SK-N-SH (cell line): ENCODE measurements around the gene CEP55. TPM values are rescaled to one million over a fixed set of nuclear protein-coding genes. Genes with fewer than 3 reads are reported as not detected.

Source experiments
- CTCF ChIA-PET: fragments of 300-600, 350-600 bp; formaldehyde crosslinking; extraction: SDS; loops from one replicate; lab custom pipeline; 2021; lab: Yijun Ruan, JAX
- POLR2A ChIA-PET: fragments of 350-600 bp; sonication (Branson Sonifier 250); formaldehyde crosslinking; extraction: SDS; loops from one replicate; lab custom pipeline; 2020; ENCODE audit warnings: antibody characterized with exemption, inconsistent platforms; lab: Yijun Ruan, JAX
- DNase-seq: peaks from one replicate; pipeline ENCODE4 v3.0.0; 2012
- H2AFZ ChIP-seq: fragments of 200-600 bp; sonication (generic); 2 replicates; pipeline ENCODE4 v1.8.1; 2016; ENCODE audit warnings: antibody characterized with exemption, mild to moderate bottlenecking, low read depth
- H3F3A ChIP-seq: fragments of 200-600 bp; sonication (generic); replicated peaks from 2 replicates; pipeline ENCODE3; 2016; ENCODE audit warnings: antibody characterized with exemption, mild to moderate bottlenecking; ENCODE audit not compliant: insufficient read depth
- H3K27ac ChIP-seq, 2 experiments: fragments of 200-500 bp in 1 of 2; fragments of 200-600 bp in 1 of 2; sonication (Bioruptor generic) in 1 of 2; sonication (generic), shearing (Covaris generic) in 1 of 2; 2 replicates each; pipeline versions ENCODE4 v1.5.1 to v1.6.1; 2014 to 2016; ENCODE audit warnings: low read depth in 2 of 2, inconsistent platforms in 1 of 2, low read length in 1 of 2, mild to moderate bottlenecking in 1 of 2, mixed read lengths in 1 of 2
- H3K27me3 ChIP-seq: fragments of 200-600 bp; sonication (generic), shearing (Covaris generic); 2 replicates; pipeline ENCODE4 v1.6.1; 2016; ENCODE audit warnings: mixed run types; ENCODE audit not compliant: insufficient read depth
- H3K36me3 ChIP-seq, 2 experiments: fragments of 200-500 bp in 1 of 2; fragments of 200-600 bp in 1 of 2; sonication (Bioruptor generic) in 1 of 2; sonication (generic) in 1 of 2; replicated peaks in 1 of 2; 2 replicates each; pipeline versions ENCODE3 to v1.5.1; 2014 to 2016; ENCODE audit warnings: low read length in 1 of 2, mild to moderate bottlenecking in 1 of 2; ENCODE audit not compliant: insufficient read depth in 2 of 2, control insufficient read depth in 1 of 2
- H3K4me1 ChIP-seq, 2 experiments: fragments of 200-500 bp in 1 of 2; fragments of 200-600 bp in 1 of 2; sonication (Bioruptor generic) in 1 of 2; sonication (generic), shearing (Covaris generic) in 1 of 2; 2 replicates each; pipeline versions ENCODE4 v1.5.1 to v1.6.1; 2014 to 2016; ENCODE audit warnings: low read depth in 1 of 2, low read length in 1 of 2, mixed run types in 1 of 2; ENCODE audit not compliant: insufficient read depth in 2 of 2, control insufficient read depth in 1 of 2
- H3K4me2 ChIP-seq: fragments of 200-600 bp; sonication (generic), shearing (Covaris generic); 2 replicates; pipeline ENCODE4 v1.6.1; 2017; ENCODE audit warnings: mixed run types
- H3K4me3 ChIP-seq, 2 experiments: fragments of 200-500 bp in 1 of 2; fragments of 200-600 bp in 1 of 2; sonication (Bioruptor generic) in 1 of 2; sonication (generic), shearing (Covaris generic) in 1 of 2; 2 replicates each; pipeline versions ENCODE4 v1.5.1 to v1.8.1; 2014 to 2016; ENCODE audit warnings: low read depth in 2 of 2, inconsistent platforms in 1 of 2, low read length in 1 of 2, mild to moderate bottlenecking in 1 of 2, mixed read lengths in 1 of 2, moderate library complexity in 1 of 2
- H3K79me2 ChIP-seq: fragments of 200-600 bp; sonication (generic); 2 replicates; pipeline ENCODE4 v1.8.1; 2017; ENCODE audit warnings: mild to moderate bottlenecking; ENCODE audit not compliant: insufficient read depth
- H3K9ac ChIP-seq: fragments of 200-600 bp; sonication (generic); 2 replicates; pipeline ENCODE4 v1.6.1; 2017; ENCODE audit warnings: mixed run types
- H3K9me2 ChIP-seq: fragments of 200-600 bp; sonication (generic); 2 replicates; pipeline ENCODE4 v1.6.1; 2017; ENCODE audit warnings: mixed run types
- H3K9me3 ChIP-seq: fragments of 200-600 bp; sonication (generic); 2 replicates; pipeline ENCODE4 v1.6.1; 2017; ENCODE audit warnings: mixed run types, mild to moderate bottlenecking, moderate library complexity
- H4K20me1 ChIP-seq: fragments of 200-600 bp; sonication (generic); 2 replicates; pipeline ENCODE4 v1.6.1; 2017; ENCODE audit warnings: mild to moderate bottlenecking, mixed run types; ENCODE audit not compliant: insufficient read depth
- CHD2 ChIP-seq: fragments of 150-350 bp; IDR thresholded peaks from 2 replicates; pipeline ENCODE4 v1.6.1; 2018; ENCODE audit warnings: low read length; ENCODE audit not compliant: partially characterized antibody
- CTCF ChIP-seq: fragments of 200-600 bp; sonication (generic); IDR thresholded peaks from 2 replicates; pipeline ENCODE4 v1.6.1; 2017; ENCODE audit warnings: antibody characterized with exemption, mild to moderate bottlenecking, moderate library complexity
- FOXM1 ChIP-seq: IDR thresholded peaks from 2 replicates; pipeline ENCODE4 v1.4.0; 2012; ENCODE audit warnings: low read depth, mild to moderate bottlenecking
- MAX ChIP-seq: IDR thresholded peaks from 2 replicates; pipeline ENCODE4 v1.4.0; 2012; ENCODE audit warnings: low read depth
- MEF2A ChIP-seq: IDR thresholded peaks from 2 replicates; pipeline ENCODE4 v1.4.0; 2012; ENCODE audit warnings: low read depth, borderline replicate concordance
- NFIC ChIP-seq: IDR thresholded peaks from 2 replicates; pipeline ENCODE4 v1.4.0; 2012; ENCODE audit warnings: borderline replicate concordance
- POLR2AphosphoS5 ChIP-seq: IDR thresholded peaks from 2 replicates; pipeline ENCODE4 v1.6.1; 2012; ENCODE audit warnings: low read depth, low read length
- REST ChIP-seq: IDR thresholded peaks from 2 replicates; pipeline ENCODE4 v1.6.1; 2012; ENCODE audit warnings: mild to moderate bottlenecking, low read depth, low read length, moderate library complexity
- RFX5 ChIP-seq: IDR thresholded peaks from 2 replicates; pipeline ENCODE4 v1.6.1; 2012; ENCODE audit warnings: mild to moderate bottlenecking, improper control_type of control experiment, low read length
- SIN3A ChIP-seq: IDR thresholded peaks from 2 replicates; pipeline ENCODE4 v1.6.1; 2012; ENCODE audit warnings: low read depth, mild to moderate bottlenecking, low read length, moderate library complexity, borderline replicate concordance
- SMC3 ChIP-seq: IDR thresholded peaks from 2 replicates; pipeline ENCODE4 v1.6.1; 2012; ENCODE audit warnings: low read depth, low read length, improper control_type of control experiment
- TAF1 ChIP-seq: IDR thresholded peaks from 2 replicates; pipeline ENCODE4 v1.6.1; 2012; ENCODE audit warnings: low read depth, mild to moderate bottlenecking, low read length, moderate library complexity, borderline replicate concordance
- YY1 ChIP-seq: IDR thresholded peaks from 2 replicates; pipeline ENCODE4 v1.4.0; 2012; ENCODE audit warnings: low read depth, mild to moderate bottlenecking
- ZBTB33 ChIP-seq: IDR thresholded peaks from 2 replicates; pipeline ENCODE4 v1.4.0; 2012; ENCODE audit warnings: low read depth, borderline replicate concordance
- WGBS: methylation state at CpG from one replicate; pipeline ENCODE4 v1.1.6; 2017; ENCODE audit warnings: low lambda C conversion rate; 5-methylcytosine and 5-hydroxymethylcytosine counted together
- polyA plus RNA-seq, 3 experiments: library from polyadenylated mRNA; depleted of rRNA; stranded (reverse); fragments of >200 nt; gene quantifications; 2 replicates each; pipeline ENCODE4 v1.2.3, GENCODE V29; 2012

Gene CEP55
- polyA plus RNA-seq, 1 of the 3 experiments (the other 2 are of a cell fraction) = 9.8 TPM

- DNase-seq = no peak
- H3K9me3 ChIP-seq = no peaks in the 10 kb centered on the region
- 69% methylated on average over 8 of the region's 8 CpGs for WGBS
- no peaks in the 10 kb centered on the region for H3K4me1 ChIP-seq
- no peak overlapping the region for H3K4me3 ChIP-seq
- H3K36me3 ChIP-seq = no peaks in the 10 kb centered on the region
- no peaks in the 10 kb centered on the region for H3K79me2 ChIP-seq
- CTCF ChIA-PET = interaction anchor here (1.0 to 4.2 kb wide), 27 partner anchors 8 to 807 kb away, joined by 3 to 38 read pairs (median 7); partner anchors contain the start of gene MYOF
- H2AFZ ChIP-seq = no peak overlapping the region
- H3K27me3 ChIP-seq = no peaks in the 10 kb centered on the region
- no peak overlapping the region for H3K27ac ChIP-seq
- H3K9me2 ChIP-seq = no peaks in the 10 kb centered on the region
- H3F3A ChIP-seq = peaks cover 10% of the 10 kb centered on the region
- no peak overlapping the region for H3K9ac ChIP-seq
- H4K20me1 ChIP-seq = no peaks in the 10 kb centered on the region
- TF ChIP-seq YY1 = no peak
- TF ChIP-seq CTCF = no peak
- TF ChIP-seq MAX = no peak
- no peak for TF ChIP-seq POLR2AphosphoS5
- no peak for TF ChIP-seq CHD2
- TF ChIP-seq RFX5 = no peak
- TF ChIP-seq ZBTB33 = no peak
- no peak for TF ChIP-seq SIN3A
- TF ChIP-seq TAF1 = no peak
- TF ChIP-seq SMC3 = no peak
- no peak for TF ChIP-seq NFIC
- no peak for TF ChIP-seq FOXM1
- no peak for TF ChIP-seq MEF2A
- no peak for TF ChIP-seq REST
- POLR2A ChIA-PET = no interaction called here
- no peak overlapping the region for H3K4me2 ChIP-seq
These were observed 57.3 kb downstream of the CEP55 start for GRCh38 chr10:93553482-93554315.
